ENCODE results near the gene GALNS.

GRCh38 chr16:88774544-88775393, 82.0 kb downstream of the GALNS start:
- TF ChIP-seq CTCF (IDR thresholded peaks at IDR 0.05) (no peak), POLR2A (IDR thresholded peaks at IDR 0.05) (no peak)
